ENCODE measurements around the gene CD2.

GRCh38 chr1:116777831-116778830 is 23.9 kb downstream of the CD2 start:
- no peak for TF ChIP-seq CTCF (IDR thresholded peaks at IDR 0.05; ENCODE audit: low read depth, low read length)
- no peak for TF ChIP-seq POLR2A (IDR thresholded peaks at IDR 0.05; ENCODE audit: extremely low read depth, insufficient read length)
- TF ChIP-seq, protein P1, sequence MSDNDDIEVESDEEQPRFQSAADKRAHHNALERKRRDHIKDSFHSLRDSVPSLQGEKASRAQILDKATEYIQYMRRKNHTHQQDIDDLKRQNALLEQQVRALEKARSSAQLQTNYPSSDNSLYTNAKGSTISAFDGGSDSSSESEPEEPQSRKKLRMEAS (IDR thresholded peaks at IDR 0.05; ENCODE audit: low read depth, low read length), result peak; percentile 68
- no peak; the same call in 1 of the 2 replicates for TF ChIP-seq MYC (IDR thresholded peaks at IDR 0.05; ENCODE audit: low read depth, low read length)

Measured in NB4 (cell line).